H1 (cell line): ENCODE results near the gene SPAG17. TPM values are rescaled to one million over a fixed set of nuclear protein-coding genes. Genes with fewer than 3 reads are reported as not detected.
A peak's percentile ranks its signal among the peaks of the same experiment; 100 is the strongest.

Source experiments
- CTCF ChIA-PET: fragments of 300-600 bp; sonication (Branson Sonifier 250); formaldehyde crosslinking; loops from one replicate; lab custom pipeline; 2021; ENCODE audit not compliant: partially characterized antibody; lab: Charles Lee
- POLR2A ChIA-PET: fragments of 300-600 bp; sonication (Branson Sonifier 250); formaldehyde crosslinking; loops from one replicate; lab custom pipeline; 2021; ENCODE audit warnings: inconsistent platforms; ENCODE audit not compliant: partially characterized antibody; lab: Charles Lee
- DNase-seq, 2 experiments: peaks; one replicate each; pipeline versions ENCODE4 v3.0.0 to v3.0.0-alpha.2; 2010 to 2022; ENCODE audit warnings: low spot score in 2 of 2, low read depth in 1 of 2, mixed read lengths in 1 of 2
- FAIRE-seq: peaks from 2 replicates; lab custom pipeline; 2011; peaks lifted over from hg19 to GRCh38; lab: Jason Lieb, UNC
- H2AFZ ChIP-seq: 2 replicates; pipeline ENCODE4 v1.8.1; 2012; ENCODE audit warnings: low read length, inconsistent platforms
- H2AK5ac ChIP-seq: 2 replicates; pipeline ENCODE4 v1.6.1; 2013; ENCODE audit warnings: low read depth, low read length
- H2BK120ac ChIP-seq: replicated peaks from 2 replicates; pipeline ENCODE3; 2013; ENCODE audit warnings: low read depth, low read length, inconsistent platforms
- H2BK12ac ChIP-seq: 2 replicates; pipeline ENCODE4 v1.6.1; 2013; ENCODE audit warnings: low read depth, low read length
- H2BK15ac ChIP-seq: 2 replicates; pipeline ENCODE4 v1.6.1; 2013; ENCODE audit warnings: low read length
- H2BK20ac ChIP-seq: 2 replicates; pipeline ENCODE4 v1.6.1; 2013; ENCODE audit warnings: low read length
- H2BK5ac ChIP-seq: 2 replicates; pipeline ENCODE4 v1.6.1; 2013; ENCODE audit warnings: low read depth, low read length
- H3K14ac ChIP-seq: 2 replicates; pipeline ENCODE4 v1.6.1; 2013; ENCODE audit warnings: inconsistent platforms; ENCODE audit not compliant: insufficient read length
- H3K18ac ChIP-seq: 2 replicates; pipeline ENCODE4 v1.6.1; 2013; ENCODE audit warnings: low read length; ENCODE audit errors: extremely low read depth
- H3K23ac ChIP-seq: 2 replicates; pipeline ENCODE4 v1.6.1; 2013; ENCODE audit warnings: inconsistent platforms; ENCODE audit not compliant: insufficient read length
- H3K23me2 ChIP-seq: 2 replicates; pipeline ENCODE4 v1.6.1; 2013; ENCODE audit warnings: low read depth, low read length
- H3K27ac ChIP-seq: 2 replicates; pipeline ENCODE4 v1.6.1; 2011; ENCODE audit warnings: low read depth, low read length, inconsistent platforms
- H3K27me3 ChIP-seq, 4 experiments: replicated peaks in 1 of 4; 1 replicate in 1 of 4; 2 replicates in 3 of 4; pipeline versions ENCODE4 v1.6.1 to v1.8.1; 2011 to 2013; ENCODE audit warnings: low read length in 3 of 4, mild to moderate bottlenecking in 3 of 4, inconsistent platforms in 2 of 4, mixed read lengths in 2 of 4, moderate library complexity in 1 of 4; ENCODE audit not compliant: control insufficient read depth in 3 of 4, insufficient read depth in 3 of 4; ENCODE audit errors: extremely low read depth in 1 of 4
- H3K36me3 ChIP-seq, 4 experiments: 2 replicates each; pipeline versions ENCODE4 v1.6.1 to v1.8.1; 2011 to 2013; ENCODE audit warnings: mild to moderate bottlenecking in 4 of 4, low read length in 3 of 4, moderate library complexity in 2 of 4, control low read depth in 1 of 4, inconsistent platforms in 1 of 4; ENCODE audit not compliant: insufficient read depth in 4 of 4, control insufficient read depth in 2 of 4
- H3K4ac ChIP-seq: replicated peaks from 2 replicates; pipeline ENCODE3; 2013; ENCODE audit warnings: low read length, low read depth, mixed read lengths, inconsistent platforms; ENCODE audit not compliant: insufficient read length
- H3K4me1 ChIP-seq, 4 experiments: replicated peaks in 1 of 4; 1 replicate in 1 of 4; 2 replicates in 3 of 4; pipeline versions ENCODE4 v1.6.1 to v1.8.1; 2011 to 2013; ENCODE audit warnings: low read length in 3 of 4, inconsistent platforms in 2 of 4, mixed read lengths in 1 of 4; ENCODE audit not compliant: insufficient read depth in 4 of 4, control insufficient read depth in 3 of 4
- H3K4me2 ChIP-seq, 2 experiments: 2 replicates each; pipeline versions ENCODE4 v1.6.1 to v1.8.1; 2011 to 2013; ENCODE audit warnings: low read depth in 2 of 2, low read length in 2 of 2, control low read depth in 1 of 2, inconsistent platforms in 1 of 2, mild to moderate bottlenecking in 1 of 2; ENCODE audit not compliant: insufficient read depth in 1 of 2
- H3K4me3 ChIP-seq, 4 experiments: fragments of 200-600, 300-600 bp in 1 of 4; sonication (generic), shearing (Covaris generic), sonication (Bioruptor Twin) in 1 of 4; 2 replicates each; pipeline versions ENCODE4 v1.5.1 to v1.8.1; 2011 to 2016; ENCODE audit warnings: low read length in 4 of 4, low read depth in 3 of 4, control low read depth in 2 of 4, inconsistent platforms in 2 of 4, mild to moderate bottlenecking in 2 of 4, mixed read lengths in 1 of 4, moderate library complexity in 1 of 4; ENCODE audit not compliant: insufficient read depth in 2 of 4; ENCODE audit errors: extremely low read depth in 1 of 4
- H3K56ac ChIP-seq: replicated peaks from 2 replicates; pipeline ENCODE3; 2013; ENCODE audit warnings: low read depth, mild to moderate bottlenecking, mixed read lengths, low read length, inconsistent platforms; ENCODE audit not compliant: insufficient read length
- H3K79me1 ChIP-seq: 2 replicates; pipeline ENCODE4 v1.6.1; 2013; ENCODE audit warnings: low read depth, low read length, control low read depth
- H3K79me2 ChIP-seq, 2 experiments: 2 replicates each; pipeline versions ENCODE4 v1.6.1 to v1.8.1; 2012 to 2013; ENCODE audit warnings: low read length in 2 of 2, mild to moderate bottlenecking in 2 of 2, inconsistent platforms in 1 of 2; ENCODE audit not compliant: insufficient read depth in 2 of 2, control insufficient read depth in 1 of 2
- H3K9ac ChIP-seq, 4 experiments: replicated peaks in 1 of 4; 1 replicate in 1 of 4; 2 replicates in 3 of 4; pipeline versions ENCODE4 v1.6.1 to v1.8.1; 2011 to 2013; ENCODE audit warnings: low read depth in 3 of 4, low read length in 3 of 4, control low read depth in 2 of 4, mild to moderate bottlenecking in 2 of 4, moderate library complexity in 2 of 4, inconsistent platforms in 1 of 4; ENCODE audit errors: extremely low read depth in 1 of 4
- H3K9me3 ChIP-seq, 2 experiments: 2 replicates each; pipeline versions ENCODE4 v1.6.1 to v1.8.1; 2012 to 2013; ENCODE audit warnings: mild to moderate bottlenecking in 2 of 2, moderate library complexity in 2 of 2, control low read depth in 1 of 2, inconsistent platforms in 1 of 2, low read depth in 1 of 2, low read length in 1 of 2, mixed read lengths in 1 of 2; ENCODE audit not compliant: insufficient read depth in 2 of 2
- H4K20me1 ChIP-seq, 2 experiments: replicated peaks in 1 of 2; 2 replicates each; pipeline versions ENCODE3 to v1.8.1; 2011 to 2013; ENCODE audit warnings: inconsistent platforms in 2 of 2, low read length in 2 of 2, mild to moderate bottlenecking in 1 of 2; ENCODE audit not compliant: insufficient read depth in 2 of 2, control insufficient read depth in 1 of 2
- H4K5ac ChIP-seq: 2 replicates; pipeline ENCODE4 v1.6.1; 2013; ENCODE audit warnings: low read length, low read depth, mixed read lengths, inconsistent platforms; ENCODE audit not compliant: insufficient read length
- H4K8ac ChIP-seq: 2 replicates; pipeline ENCODE4 v1.8.0; 2013; ENCODE audit warnings: mild to moderate bottlenecking, moderate library complexity, low read length, inconsistent platforms; ENCODE audit not compliant: insufficient read depth; ENCODE audit errors: extremely low read depth
- H4K91ac ChIP-seq: replicated peaks from 2 replicates; pipeline ENCODE3; 2013; ENCODE audit warnings: low read length, mixed read lengths, inconsistent platforms; ENCODE audit not compliant: insufficient read length
- EZH2 ChIP-seq: fragments of 200-600 bp; sonication (generic); IDR thresholded peaks from 2 replicates; pipeline ENCODE4 v1.7.1; 2012; ENCODE audit warnings: low read depth, mild to moderate bottlenecking, moderate library complexity, low read length, inconsistent platforms; ENCODE audit not compliant: severe bottlenecking
- KDM1A ChIP-seq: fragments of 200-600, 300-600 bp; sonication (generic); IDR thresholded peaks from 2 replicates; pipeline ENCODE4 v1.7.1; 2016; ENCODE audit warnings: mild to moderate bottlenecking, low read length, borderline replicate concordance
- KDM4A ChIP-seq: IDR thresholded peaks from one replicate; pipeline ENCODE4 v1.7.1; 2012; ENCODE audit warnings: low read depth, mild to moderate bottlenecking, moderate library complexity, low read length, inconsistent platforms; ENCODE audit not compliant: severe bottlenecking
- POLR2A ChIP-seq, 2 experiments: IDR thresholded peaks; 1 replicate in 1 of 2; 2 replicates in 1 of 2; pipeline ENCODE4 v1.6.1; 2011; ENCODE audit warnings: low read depth in 2 of 2, low read length in 2 of 2, mild to moderate bottlenecking in 2 of 2; ENCODE audit errors: control extremely low read depth in 1 of 2
- RFX5 ChIP-seq: IDR thresholded peaks from 2 replicates; pipeline ENCODE4 v1.6.1; 2011; ENCODE audit warnings: low read depth, low read length, improper control_type of control experiment, borderline replicate concordance
- RXRA ChIP-seq: IDR thresholded peaks from 2 replicates; pipeline ENCODE4 v1.6.1; 2011; ENCODE audit warnings: low read depth, mild to moderate bottlenecking, low read length, moderate library complexity; ENCODE audit not compliant: insufficient read depth
- ZNF274 ChIP-seq: IDR thresholded peaks from 2 replicates; pipeline ENCODE4 v1.7.0; 2012; ENCODE audit warnings: low read length, borderline replicate concordance; ENCODE audit errors: extremely low read depth
- WGBS, 2 experiments: shearing (Covaris generic) in 1 of 2; methylation state at CpG; one replicate each; pipeline versions ENCODE4 v1.1.6 to v1.1.7; 2013 to 2015; ENCODE audit warnings: low lambda C conversion rate in 2 of 2, mixed read lengths in 2 of 2, inconsistent platforms in 1 of 2, low coverage in 1 of 2, missing lambda C conversion rate in 1 of 2; ENCODE audit not compliant: insufficient replicate concordance in 2 of 2, insufficient coverage in 1 of 2, insufficient read length in 1 of 2; ENCODE audit errors: extremely low coverage in 1 of 2, missing lambda C conversion rate in 1 of 2; 5-methylcytosine and 5-hydroxymethylcytosine counted together
- polyA plus RNA-seq, 7 experiments: library from polyadenylated mRNA; depleted of rRNA in 3 of 7; stranded (reverse) in 5 of 7; unstranded in 2 of 7; fragments of >200 nt in 5 of 7; fragments of 200-250 nt in 2 of 7; gene quantifications; 1 replicate in 5 of 7; 2 replicates in 1 of 7; 4 replicates in 1 of 7; pipeline versions ENCODE4 v1.2.1 to v1.2.3, GENCODE V29; 2011 to 2013; ENCODE audit warnings: missing spikeins in 2 of 7, mixed read lengths in 2 of 7
- total RNA-seq: library from RNA; stranded (reverse); fragmentation: NEBNext Ultra II Directional; extraction: Animal tissue kit (Norgen Biotek cat#: 25700); gene quantifications from 2 replicates; pipeline ENCODE4 v1.2.1, GENCODE V29; 2021
- TF ChIP-seq, protein P1 (sequence below): IDR thresholded peaks from 2 replicates; pipeline ENCODE4 v1.6.1; 2012; ENCODE audit warnings: low read length, inconsistent platforms
- TF ChIP-seq, protein P2 (sequence below): IDR thresholded peaks from 2 replicates; pipeline ENCODE4 v1.6.1; 2012; ENCODE audit warnings: inconsistent platforms
- TF ChIP-seq, protein P3 (sequence below): IDR thresholded peaks from 2 replicates; pipeline ENCODE4 v1.6.1; 2011; ENCODE audit warnings: low read depth, mild to moderate bottlenecking, low read length; ENCODE audit not compliant: insufficient read depth

The SPAG17 gene
- total and polyA plus RNA-seq, 2 of the 8 experiments (the other 6 are each of a cell fraction or from before 2014, with no cell fraction given): 0.56 to 0.62 TPM

DNA sequence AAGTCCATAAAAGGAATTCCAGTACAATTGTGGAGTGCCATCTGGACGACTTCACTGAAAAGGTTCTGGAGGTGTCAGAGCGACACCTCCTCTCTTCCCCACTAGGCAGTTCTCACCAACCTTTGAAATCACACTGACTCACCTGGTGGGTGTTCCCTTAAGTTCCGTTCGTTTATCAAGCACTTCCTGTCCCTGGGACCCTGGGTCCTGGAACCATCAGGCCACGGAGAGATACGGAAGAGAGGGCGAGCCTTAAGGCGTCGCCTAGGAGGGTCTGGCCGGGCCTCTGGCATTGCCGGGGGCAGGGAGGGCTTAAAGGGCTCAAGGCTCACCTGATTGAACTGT lies 317 bp downstream of the SPAG17 start:
- Histone ChIP-seq H3K4ac (no peak overlapping the region), H3K18ac (0 out of 2 replicates have a peak overlapping the region, but pooled peaks have one; percentile 38), H4K5ac (no peak overlapping the region), H4K20me1 (no peaks in the 10 kb centered on the region), H4K91ac (no peak overlapping the region), H3K27ac (no peak overlapping the region), H2BK15ac (no peak overlapping the region), H3K23ac (no peak overlapping the region), H3K4me2 (peak overlapping the region; percentile 68 to 75), H2BK5ac (no peak overlapping the region), H2BK20ac (no peak overlapping the region), H3K27me3 (no peaks in the 10 kb centered on the region), H3K36me3 (no peaks in the 10 kb centered on the region), H2BK120ac (no peak overlapping the region), H3K4me1 (peaks cover 0 to 3% (median 0%) of the 10 kb centered on the region in 4 experiments; a peak in 4 of 7 replicates), H3K79me2 (no peaks in the 10 kb centered on the region), H3K4me3 (peak overlapping the region; percentile 61 to 82 (median 72); a peak in 7 of 8 replicates), H3K9ac (peak overlapping the region in 2 of 4 experiments; percentile 69; a peak in 2 of 7 replicates), H2AK5ac (no peak overlapping the region), H3K9me3 (no peaks in the 10 kb centered on the region), H3K14ac (no peak overlapping the region), H3K56ac (no peak overlapping the region), H4K8ac (peak overlapping the region; percentile 77), H3K79me1 (no peaks in the 10 kb centered on the region), H2BK12ac (peak overlapping the region; percentile 52; the same call in 1 of the 2 replicates), H2AFZ (peak overlapping the region; percentile 95), H3K23me2 (0 out of 2 replicates have a peak, but pooled peaks cover 2% of the 10 kb centered on the region)
- no peak for FAIRE-seq
- ChIA-PET CTCF (interaction anchor here (1.2 to 2.2 kb wide), 4 partner anchors 9 to 111 kb away, joined by 3 to 6 read pairs (median 4); no protein-coding TSS in a partner anchor), POLR2A (interaction anchor here (1.6 kb wide), 1 partner anchor 12 kb away, joined by 3 read pairs; no protein-coding TSS in a partner anchor)
- 52% methylated on average over 7 of the region's 11 CpGs; no CpG with 5 or more reads in 1 of the 2 experiments for WGBS, 2 experiments
- no peak for DNase-seq
- TF ChIP-seq KDM1A (no peak), RXRA (no peak), KDM4A (peak; percentile 68), ZNF274 (no peak), RFX5 (no peak), POLR2A (IDR thresholded peaks at IDR 0.05; ENCODE audit: control extremely low read depth in 1 of 2, low read depth in 2 of 2, low read length in 2 of 2) (0 out of 3 replicates have a peak, but pooled peaks of 1 of the 2 experiments have one; percentile 9), EZH2 (no peak)
- TF ChIP-seq, protein P1, sequence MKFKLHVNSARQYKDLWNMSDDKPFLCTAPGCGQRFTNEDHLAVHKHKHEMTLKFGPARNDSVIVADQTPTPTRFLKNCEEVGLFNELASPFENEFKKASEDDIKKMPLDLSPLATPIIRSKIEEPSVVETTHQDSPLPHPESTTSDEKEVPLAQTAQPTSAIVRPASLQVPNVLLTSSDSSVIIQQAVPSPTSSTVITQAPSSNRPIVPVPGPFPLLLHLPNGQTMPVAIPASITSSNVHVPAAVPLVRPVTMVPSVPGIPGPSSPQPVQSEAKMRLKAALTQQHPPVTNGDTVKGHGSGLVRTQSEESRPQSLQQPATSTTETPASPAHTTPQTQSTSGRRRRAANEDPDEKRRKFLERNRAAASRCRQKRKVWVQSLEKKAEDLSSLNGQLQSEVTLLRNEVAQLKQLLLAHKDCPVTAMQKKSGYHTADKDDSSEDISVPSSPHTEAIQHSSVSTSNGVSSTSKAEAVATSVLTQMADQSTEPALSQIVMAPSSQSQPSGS: no peak
- TF ChIP-seq, protein P2, sequence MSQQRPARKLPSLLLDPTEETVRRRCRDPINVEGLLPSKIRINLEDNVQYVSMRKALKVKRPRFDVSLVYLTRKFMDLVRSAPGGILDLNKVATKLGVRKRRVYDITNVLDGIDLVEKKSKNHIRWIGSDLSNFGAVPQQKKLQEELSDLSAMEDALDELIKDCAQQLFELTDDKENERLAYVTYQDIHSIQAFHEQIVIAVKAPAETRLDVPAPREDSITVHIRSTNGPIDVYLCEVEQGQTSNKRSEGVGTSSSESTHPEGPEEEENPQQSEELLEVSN: no peak
- TF ChIP-seq, protein P3, sequence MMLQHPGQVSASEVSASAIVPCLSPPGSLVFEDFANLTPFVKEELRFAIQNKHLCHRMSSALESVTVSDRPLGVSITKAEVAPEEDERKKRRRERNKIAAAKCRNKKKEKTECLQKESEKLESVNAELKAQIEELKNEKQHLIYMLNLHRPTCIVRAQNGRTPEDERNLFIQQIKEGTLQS: no peak
